GM21381 (cell line): ENCODE results near the gene SPOCK2.
"Not testable (repeated sequence)": the region's sequence is repeated elsewhere in the genome, so short reads cannot be mapped to it uniquely, and the experiment has no call there.

Experiments used
- ATAC-seq: cut with Tn5 transposase; IDR thresholded peaks from one replicate; pipeline ENCODE4 v1.9.1; 2021; ENCODE audit warnings: mild to moderate bottlenecking, moderate library complexity; ENCODE audit not compliant: unreplicated experiment

The SPOCK2 gene, protein sequence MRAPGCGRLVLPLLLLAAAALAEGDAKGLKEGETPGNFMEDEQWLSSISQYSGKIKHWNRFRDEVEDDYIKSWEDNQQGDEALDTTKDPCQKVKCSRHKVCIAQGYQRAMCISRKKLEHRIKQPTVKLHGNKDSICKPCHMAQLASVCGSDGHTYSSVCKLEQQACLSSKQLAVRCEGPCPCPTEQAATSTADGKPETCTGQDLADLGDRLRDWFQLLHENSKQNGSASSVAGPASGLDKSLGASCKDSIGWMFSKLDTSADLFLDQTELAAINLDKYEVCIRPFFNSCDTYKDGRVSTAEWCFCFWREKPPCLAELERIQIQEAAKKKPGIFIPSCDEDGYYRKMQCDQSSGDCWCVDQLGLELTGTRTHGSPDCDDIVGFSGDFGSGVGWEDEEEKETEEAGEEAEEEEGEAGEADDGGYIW

DNA sequence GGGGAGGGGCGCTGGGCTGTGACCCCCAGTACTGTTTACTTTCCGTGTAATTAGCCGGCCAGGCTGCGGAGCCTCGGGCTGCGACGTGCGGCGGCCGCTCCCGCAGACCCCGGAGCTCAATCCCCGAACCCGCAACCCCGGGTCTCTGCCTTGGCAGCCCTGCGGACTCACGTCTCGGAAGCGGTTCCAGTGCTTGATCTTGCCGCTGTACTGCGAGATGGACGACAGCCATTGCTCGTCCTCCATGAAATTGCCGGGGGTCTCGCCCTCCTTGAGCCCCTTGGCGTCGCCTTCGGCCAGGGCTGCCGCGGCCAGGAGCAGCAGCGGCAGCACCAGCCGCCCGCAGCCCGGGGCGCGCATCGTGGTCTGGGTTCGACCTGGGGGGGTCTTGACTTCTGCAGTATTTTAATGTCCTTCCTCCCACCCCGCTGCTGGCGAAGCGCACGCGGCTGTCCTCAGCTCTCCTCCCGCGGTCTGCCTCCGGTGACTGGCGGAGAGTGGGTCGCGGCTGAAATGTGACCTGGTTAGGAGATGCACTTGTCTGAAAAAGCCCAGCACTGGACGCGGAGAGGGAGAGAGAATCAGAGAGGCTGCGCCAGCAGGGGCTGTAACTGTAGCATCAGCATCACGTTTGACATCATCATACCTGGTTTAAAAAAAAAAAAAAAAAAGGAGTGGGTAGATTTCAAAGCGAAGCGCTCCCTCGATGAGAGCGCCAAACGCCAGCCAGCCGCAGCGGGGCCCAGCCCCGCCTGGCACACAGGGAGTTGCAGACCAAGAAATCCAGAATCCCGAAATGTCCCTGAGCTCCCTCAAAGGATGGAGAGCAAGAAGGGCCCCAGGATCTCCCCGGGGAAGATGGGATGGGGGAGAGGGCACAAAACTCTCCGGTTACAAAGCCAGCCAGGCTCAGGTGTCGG lies at the start of gene SPOCK2:
Gene SPOCK2 (minus strand): TSS at position 583 of the 920 bp plus-strand sequence. CDS start 223 bp downstream, at position 360.
- no peak for ATAC-seq

DNA sequence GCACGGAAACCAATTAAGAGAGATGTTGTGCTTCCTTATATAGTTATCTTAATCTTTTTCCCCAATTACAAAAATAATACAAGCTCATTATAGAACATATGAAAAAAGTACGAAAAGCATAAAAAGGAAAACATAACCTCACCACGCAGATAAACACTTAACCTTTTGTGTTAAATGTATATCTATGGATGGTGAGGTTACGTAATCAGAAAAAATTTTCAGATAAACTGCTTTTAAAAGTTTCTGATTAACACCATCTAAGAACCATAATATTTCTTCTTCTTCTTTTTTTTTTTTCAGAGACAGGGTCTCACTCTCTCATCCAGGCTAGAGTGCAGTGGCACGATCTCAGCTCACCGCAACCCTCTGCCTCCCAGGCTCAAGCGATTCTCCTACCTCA lies 49.2 kb upstream of the SPOCK2 start:
- no peak for ATAC-seq

DNA sequence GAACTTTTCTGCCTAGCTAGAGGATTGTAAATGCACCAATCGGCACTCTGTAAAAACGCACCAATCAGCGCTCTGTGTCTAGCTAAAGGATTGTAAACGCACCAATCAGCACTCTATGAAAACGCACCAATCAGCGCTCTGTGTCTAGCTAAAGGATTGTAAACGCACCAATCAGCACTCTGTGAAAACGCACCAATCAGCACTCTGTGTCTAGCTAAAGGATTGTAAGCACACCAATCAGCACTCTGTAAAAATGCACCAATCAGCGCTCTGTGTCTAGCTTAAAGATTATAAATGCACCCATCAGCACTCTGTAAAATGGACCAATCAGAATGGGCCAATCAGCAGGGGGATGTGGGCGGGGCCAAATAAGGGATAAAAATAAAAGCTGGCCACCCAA lies 47.9 kb upstream of the SPOCK2 start:
- ATAC-seq: not testable (repeated sequence)

DNA sequence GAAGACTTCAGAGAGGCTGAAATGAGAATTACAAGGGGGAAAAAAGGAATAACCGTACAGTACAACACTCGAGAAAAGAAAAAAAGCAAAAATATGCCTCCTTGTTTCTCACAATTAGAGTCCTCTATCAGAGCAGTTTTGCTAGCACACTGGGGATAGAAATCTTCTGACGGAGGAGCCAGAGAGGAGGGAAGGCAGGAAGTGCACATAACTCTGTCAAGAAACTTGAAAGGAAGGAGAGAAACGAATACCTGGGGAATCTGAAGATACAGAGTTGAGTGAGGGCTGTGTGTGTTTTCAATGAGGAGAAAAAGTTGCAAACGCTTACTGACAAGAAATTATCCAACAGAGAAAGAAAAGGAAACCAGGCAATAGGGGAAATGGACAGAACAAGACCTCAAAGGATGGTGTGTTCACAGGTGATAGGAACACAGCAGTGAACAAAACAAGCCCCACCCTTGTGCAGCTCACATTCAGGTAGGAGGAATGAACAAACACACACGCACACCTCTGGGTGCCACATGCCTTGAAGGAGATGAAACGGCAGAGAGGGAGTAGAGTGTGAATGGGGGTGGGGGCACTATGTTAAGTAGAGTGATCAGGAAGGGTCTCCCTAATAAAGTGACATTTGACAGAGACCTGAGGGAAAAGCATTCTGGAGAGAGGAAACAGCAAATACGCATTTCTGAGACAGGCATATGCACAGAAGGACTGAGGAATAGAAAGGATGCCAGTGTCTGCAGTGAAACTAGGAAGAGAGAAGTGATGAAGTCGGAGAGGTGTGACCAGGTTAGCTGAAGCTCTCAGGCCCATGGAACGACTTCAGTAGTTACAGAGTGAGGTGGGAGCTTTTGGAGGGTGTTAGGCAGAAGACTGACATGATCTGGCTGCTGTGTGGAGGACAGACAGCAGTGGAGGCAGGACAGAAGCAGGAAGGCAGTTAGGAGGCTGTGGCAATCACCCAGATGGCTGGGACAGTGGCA lies 46.7 kb upstream of the SPOCK2 start:
- ATAC-seq: no peak

DNA sequence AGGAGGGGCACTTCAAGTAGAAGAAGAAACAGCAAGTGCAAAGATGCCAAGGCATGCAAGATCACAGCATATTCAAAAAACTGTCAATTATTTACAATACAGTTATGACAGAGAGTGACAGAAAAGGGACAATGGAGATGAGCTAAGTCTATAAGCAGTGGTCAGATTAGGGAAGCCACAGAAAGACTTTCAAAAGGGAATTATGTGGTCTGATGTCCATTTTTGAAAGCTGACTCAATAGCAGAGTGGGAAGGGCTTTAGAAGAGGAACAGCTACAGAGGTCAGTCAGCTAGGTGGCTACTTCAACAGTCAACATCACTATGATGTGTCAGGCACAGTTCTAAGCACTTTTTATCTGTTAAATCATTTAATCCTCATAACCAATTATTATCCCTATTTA lies 45.2 kb upstream of the SPOCK2 start:
- ATAC-seq: peak; percentile 88

DNA sequence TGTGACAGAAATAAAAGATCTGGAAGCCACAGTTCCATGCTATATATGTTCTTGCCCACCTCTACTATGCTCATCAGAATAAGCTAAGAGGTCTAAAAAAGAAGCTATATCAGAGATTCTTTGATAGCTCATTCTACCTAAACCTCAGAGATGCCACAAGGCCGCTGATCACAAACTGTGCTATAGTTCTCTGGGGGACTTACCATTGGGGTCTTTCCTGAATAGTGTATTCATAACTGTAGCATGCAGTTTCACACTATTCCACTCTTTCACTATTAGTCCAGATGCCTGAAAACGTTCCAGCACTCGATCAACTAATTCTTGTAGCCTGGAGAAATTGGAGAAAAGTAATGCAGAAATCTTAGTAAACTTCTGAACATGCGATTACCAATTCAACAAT lies 44.5 kb upstream of the SPOCK2 start:
- no peak for ATAC-seq

DNA sequence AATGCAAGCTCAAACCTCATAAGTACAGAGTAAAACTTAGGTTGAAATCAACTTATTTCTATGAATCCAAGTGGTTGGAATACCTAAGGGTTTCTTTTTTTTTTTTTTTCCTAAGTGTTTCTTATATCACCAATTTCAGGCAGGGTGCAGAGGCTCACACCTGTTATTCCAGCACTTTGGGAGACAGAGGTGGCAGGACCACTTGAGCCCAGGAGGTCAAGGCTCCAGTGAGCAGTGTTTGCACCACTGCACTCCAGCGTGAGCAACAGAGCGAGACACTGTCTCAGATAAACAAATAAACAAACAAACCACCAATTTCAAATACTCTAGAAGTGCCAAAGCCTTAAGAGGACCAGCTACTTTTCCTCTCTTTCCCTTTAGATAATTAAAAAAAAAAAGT lies 39.2 kb upstream of the SPOCK2 start:
- ATAC-seq: no peak

DNA sequence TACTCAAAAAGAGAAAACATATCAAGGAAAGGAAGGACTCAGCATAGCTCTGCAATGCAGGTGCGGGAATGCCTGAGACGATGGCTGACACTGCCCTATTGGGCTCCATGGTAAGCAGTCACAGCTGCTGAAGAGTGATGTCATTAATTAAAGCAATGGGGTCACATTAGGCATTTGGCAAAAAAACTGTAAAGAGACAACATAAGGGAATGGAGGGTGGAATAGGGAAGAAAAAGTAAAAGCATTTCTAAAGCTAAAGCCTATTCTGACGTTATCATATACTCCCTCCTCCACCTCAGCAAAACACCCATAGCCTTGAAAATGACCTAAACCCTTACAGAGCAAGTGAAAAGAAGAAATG lies 38.5 kb upstream of the SPOCK2 start:
- no peak for ATAC-seq

DNA sequence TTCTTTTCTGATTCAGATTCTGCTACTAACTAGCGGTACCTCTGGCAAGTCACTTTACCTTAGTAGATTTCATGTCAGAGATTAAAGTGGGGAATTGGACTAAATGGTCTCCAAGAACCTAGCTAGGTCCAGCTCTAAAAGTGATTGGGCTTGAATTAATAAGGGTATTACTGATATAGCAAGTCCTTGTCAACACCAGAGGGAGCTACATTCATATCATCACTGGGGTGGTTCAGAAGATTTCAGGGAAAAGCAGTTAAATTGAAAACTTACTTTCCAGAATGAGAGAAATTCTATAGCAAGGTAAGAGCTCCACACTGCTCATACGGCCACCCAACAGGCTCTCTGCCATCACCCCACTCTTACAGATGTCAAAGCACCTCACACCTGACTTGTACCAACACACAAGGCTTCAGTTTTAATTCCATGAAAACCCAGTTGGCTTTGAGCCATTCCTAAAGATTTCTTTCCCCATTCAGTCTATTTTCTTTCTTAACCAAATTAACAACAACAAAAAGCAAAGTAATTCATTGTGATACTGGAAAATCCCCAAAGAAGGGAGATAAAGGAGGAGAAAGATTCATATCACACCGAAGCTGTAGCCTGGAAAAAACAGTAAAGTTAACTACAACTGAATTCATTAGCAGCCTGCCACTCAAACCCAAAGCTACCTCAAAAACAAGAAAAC lies 38.0 kb upstream of the SPOCK2 start:
- no peak for ATAC-seq

DNA sequence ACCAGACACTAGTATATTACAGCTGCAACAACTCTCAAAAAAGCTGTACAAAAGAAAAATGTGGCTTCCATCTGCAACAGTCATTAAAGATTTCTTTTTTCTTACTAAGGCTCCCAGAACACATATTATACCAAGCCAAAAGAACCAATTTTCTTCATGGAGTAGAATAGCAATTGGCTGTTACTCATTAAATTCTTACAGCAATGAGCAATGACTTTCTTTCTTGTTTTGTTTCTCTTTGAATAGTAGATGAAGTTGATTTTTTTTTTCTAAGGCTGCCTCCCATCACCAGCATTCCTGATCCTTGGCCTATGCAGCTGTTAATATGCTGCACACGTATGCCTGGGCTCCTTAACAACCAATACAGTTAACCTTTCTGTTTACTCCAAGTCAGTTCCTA lies 36.6 kb upstream of the SPOCK2 start:
- no peak for ATAC-seq

DNA sequence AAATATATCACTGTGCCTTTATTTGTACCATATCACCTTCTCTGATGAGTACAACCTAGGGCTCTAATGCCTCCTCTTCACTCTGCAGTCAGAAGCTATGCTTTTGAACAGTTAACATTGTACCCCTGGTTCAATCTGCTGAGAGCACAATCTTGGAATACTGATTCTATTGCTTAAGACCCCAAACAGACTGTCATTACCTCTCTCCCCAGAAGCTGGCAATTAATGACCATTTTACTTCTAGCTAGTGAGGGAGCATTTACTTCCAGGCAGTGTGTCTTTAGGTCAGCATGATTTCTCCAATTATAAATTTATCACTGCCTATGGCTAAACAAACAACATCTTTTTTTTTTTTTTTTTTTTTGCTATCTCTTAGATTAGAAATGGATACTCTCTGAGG lies 36.0 kb upstream of the SPOCK2 start:
- no peak for ATAC-seq

DNA sequence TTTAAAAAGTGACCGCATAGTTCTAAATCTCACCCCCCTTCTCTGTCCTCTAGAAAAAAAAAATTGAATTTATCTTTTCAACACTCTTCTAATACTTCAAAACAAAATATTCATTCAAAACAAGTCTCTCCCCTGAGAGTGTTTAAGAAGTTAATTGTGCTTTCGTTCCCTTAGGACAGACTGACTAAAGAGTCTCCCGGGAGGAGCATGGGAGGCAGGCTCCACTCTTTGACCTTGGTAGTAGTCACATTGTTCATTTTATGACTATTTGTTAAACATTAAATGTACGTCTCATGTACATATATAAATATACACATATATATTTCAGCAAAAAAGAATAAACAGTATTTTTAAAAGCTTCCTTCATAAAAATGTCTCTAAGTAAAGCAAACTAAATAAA lies 35.3 kb upstream of the SPOCK2 start:
- no peak for ATAC-seq

DNA sequence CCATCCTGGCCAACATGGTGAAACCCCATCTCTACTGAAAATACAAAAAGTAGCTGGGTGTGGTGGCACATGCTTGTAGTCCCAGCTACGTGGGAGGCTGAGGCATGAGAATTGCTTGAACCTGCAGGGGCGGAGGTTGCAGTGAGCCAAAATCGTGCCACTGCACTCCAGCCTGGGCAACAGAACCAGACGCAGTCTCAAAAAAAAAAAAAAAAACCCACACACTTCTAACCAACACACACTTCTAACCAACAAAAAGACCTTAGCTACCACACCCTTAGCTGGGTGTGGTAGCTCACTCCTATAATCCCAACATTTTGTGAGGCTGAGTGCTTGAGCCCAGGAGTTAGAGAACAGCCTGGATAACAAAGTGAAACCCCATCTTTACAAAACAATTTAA lies 33.9 kb upstream of the SPOCK2 start:
- ATAC-seq: no peak

DNA sequence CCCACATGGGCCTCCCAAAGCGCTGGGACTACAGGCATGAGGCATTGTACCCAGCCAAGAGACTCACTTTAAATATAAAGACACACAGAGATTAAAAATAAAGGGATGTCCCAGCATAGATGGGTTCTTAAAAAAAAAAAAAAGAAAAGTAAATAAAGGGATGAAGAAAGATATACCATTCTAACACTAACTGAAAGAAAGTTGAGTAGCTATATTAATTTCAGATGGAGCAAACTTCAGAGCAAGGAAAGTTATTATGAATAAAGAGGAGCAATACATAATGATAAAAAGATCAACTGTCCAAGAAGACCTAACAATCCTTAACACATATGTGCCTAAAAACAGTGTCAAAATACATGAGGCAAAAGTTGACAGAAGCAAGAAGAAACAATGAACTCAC lies 33.0 kb upstream of the SPOCK2 start:
- ATAC-seq: no peak

DNA sequence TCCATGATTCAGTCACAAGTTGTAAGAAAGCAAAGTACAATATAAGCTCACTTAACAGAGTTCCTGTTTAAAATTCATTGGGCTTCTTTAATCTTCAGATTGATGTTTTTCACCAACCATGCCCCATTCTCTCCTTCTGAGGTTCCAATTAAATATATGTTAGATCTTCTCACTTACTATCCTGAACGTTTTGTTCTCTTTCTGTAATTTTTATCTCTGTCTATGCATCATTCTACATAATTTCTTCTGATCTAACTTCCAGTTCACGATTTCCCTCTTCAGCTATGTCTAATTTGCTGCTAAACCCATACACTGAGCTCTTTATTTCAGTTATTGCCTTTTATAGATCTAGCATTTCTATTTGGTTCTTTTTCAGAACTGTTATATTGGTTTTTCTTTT lies 28.0 kb upstream of the SPOCK2 start:
- ATAC-seq: no peak

DNA sequence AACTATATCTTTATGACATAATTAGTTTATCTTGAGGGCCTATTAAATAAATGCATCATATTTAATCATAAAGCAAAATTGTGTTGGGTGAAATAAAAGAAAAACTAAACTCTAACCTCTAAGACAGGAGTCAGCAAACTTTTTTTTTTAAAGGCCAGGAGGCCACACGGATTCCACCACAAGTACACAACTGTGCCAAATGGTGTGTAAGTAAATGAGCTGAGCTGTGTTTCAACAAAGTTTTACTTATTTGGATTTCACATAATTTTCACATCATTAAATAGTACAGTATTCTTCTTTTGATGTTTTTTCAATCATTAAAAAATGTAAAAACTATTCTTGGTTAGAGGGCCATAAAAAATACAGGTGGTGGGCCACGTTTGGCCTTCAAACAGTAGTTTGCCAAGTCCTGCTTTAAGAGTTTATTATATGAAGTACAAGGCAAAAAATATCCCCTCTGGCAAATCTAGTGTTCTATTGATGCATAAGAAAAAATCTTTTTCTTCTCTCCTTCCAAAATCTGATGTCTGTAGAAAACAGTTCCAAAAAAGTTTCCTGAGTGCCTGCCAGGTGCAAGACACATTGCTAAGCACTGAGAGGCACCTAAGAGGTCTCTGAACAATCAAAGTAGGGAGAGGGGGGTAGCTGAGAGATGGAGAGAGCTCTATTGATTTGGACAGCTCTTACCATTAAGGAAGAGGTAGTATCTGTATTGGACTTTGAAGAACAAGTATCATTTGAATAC lies 26.5 kb upstream of the SPOCK2 start:
- no peak for ATAC-seq

DNA sequence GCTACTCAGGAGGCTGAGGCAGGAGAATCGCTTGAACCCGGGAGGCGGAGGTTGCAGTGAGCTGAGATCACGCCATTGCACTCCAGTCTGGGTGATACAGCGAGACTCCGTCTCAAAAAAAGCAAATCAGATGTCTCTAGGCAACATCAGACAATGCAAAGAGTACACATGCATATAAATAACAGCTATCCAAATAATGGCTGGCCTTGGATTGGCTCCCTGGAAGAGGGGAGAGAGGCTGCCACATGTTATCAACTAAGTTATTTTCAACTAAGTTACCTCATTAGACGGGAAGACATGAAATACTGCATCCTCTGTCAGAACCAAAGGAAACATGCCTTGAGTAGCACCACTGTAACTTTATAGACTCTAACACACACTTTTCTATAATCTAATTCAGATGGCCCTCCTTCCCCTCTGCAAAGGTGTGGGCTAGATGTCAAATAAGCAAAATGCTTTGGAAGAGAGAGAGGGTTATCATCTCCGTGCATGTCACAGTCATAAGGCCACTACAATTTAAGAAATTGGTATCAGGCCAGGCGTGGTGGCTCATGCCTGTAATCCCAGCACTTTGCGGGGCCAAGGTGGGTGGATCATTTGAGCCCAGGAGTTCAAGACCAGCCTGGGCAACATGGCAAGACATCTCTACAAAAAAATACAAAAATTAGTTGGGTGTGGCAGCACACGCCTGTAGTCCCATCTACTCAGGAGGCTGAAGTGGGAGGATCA lies 22.5 kb upstream of the SPOCK2 start:
- ATAC-seq: no peak

DNA sequence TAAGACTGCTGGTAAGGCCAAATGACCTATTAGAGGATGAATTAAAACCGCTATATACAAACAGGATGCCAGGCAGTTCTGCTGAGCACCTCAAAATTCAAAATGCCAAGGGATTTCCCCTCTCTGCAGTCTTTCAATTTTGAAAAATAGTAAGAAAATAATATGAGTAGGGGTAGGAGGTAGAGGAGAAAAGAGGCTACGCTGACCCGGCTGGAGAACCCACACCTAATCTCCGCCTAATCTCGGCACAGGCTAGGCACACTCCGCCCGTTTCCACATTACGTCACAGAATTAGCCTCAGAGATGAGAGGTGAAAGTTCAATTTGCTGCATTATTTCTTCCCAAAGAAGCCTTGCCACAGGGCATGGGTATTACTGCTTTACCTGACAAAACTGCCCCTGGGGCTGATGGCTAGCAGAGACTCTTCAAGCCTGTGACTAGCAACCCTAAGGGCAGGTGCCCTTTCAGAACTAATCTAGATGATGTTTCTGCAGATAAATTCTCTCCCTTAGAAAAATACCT lies 21.3 kb upstream of the SPOCK2 start:
- no peak for ATAC-seq
